Esophagus squamous epithelium (tissue), 5 donors: Measurements from ENCODE around the gene USP8. TPM values are rescaled to one million over a fixed set of nuclear protein-coding genes. Genes with fewer than 3 reads are reported as not detected.
"Not testable (repeated sequence)": the region's sequence is repeated elsewhere in the genome, so short reads cannot be mapped to it uniquely, and the experiment has no call there.

Experiments used
- DNase-seq: peaks from one replicate; lab custom pipeline; 2025; lab: John Stamatoyannopoulos, UW
- H3K27ac ChIP-seq, 4 donors: fragments of 200-600 bp; sonication (generic); one replicate each; pipeline ENCODE4 v1.5.1; 2016 to 2019; ENCODE audit warnings: mild to moderate bottlenecking in 1 of 4
- H3K27me3 ChIP-seq, 4 donors: fragments of 200-600 bp; sonication (generic); 1 replicate in 3 of 4; 2 replicates in 1 of 4; pipeline versions ENCODE4 v1.5.1 to v1.6.0; 2017 to 2021; ENCODE audit warnings: antibody characterized with exemption in 1 of 4
- H3K36me3 ChIP-seq, 3 donors: fragments of 200-600 bp; sonication (generic); one replicate each; pipeline ENCODE4 v1.5.1; 2016 to 2019
- H3K4me1 ChIP-seq, 3 donors: fragments of 200-600 bp; sonication (generic); one replicate each; pipeline ENCODE4 v1.5.1; 2017 to 2019
- H3K4me3 ChIP-seq, 4 donors: fragments of 200-600 bp; sonication (generic); 1 replicate in 3 of 4; 2 replicates in 1 of 4; pipeline ENCODE4 v1.5.1; 2016 to 2019; ENCODE audit warnings: mild to moderate bottlenecking in 2 of 4, moderate library complexity in 1 of 4
- H3K9me3 ChIP-seq, 3 donors: fragments of 200-600 bp; sonication (generic); one replicate each; pipeline ENCODE4 v1.5.1; 2016 to 2019
- POLR2A ChIP-seq, 4 donors: fragments of 450-650 bp; IDR thresholded peaks; one replicate each; pipeline ENCODE4 v1.6.1; 2017; ENCODE audit warnings: antibody characterized with exemption in 4 of 4, mild to moderate bottlenecking in 4 of 4, moderate library complexity in 3 of 4
- WGBS, 2 donors: methylation state at CpG; one replicate each; pipeline ENCODE4 v1.1.5; 2018; 5-methylcytosine and 5-hydroxymethylcytosine counted together
- intact Hi-C: fragments of 100-400 bp; cut with DNase I; formaldehyde crosslinking; loops from one replicate; pipeline ENCODE4 v1.15.0; 2022
- total RNA-seq, 4 donors: library from RNA; depleted of rRNA; stranded (reverse); fragments of >200 nt; gene quantifications; one replicate each; pipeline ENCODE4 v1.1.0, GENCODE V29; 2016
- TF ChIP-seq, protein P1 (sequence below), 6 experiments: fragments of 450-650 bp in 4 of 6; fragments of 200-600 bp in 2 of 6; sonication (generic) in 2 of 6; IDR thresholded peaks; one replicate each; pipeline ENCODE4 v1.5.1; 2016 to 2019; ENCODE audit warnings: antibody characterized with exemption in 6 of 6, mild to moderate bottlenecking in 4 of 6, moderate library complexity in 4 of 6
- donor health status: DM: yes; HTN: yes; CAD: no.

USP8 gene
- total RNA-seq, 4 donors from 2014 or later = 32.3 to 48.1 (median 43.8) TPM

GRCh38 chr15:50484781-50485180, 60.6 kb downstream of the USP8 start:
- no peak for TF ChIP-seq POLR2A (IDR thresholded peaks at IDR 0.05)
- TF ChIP-seq, protein P1, sequence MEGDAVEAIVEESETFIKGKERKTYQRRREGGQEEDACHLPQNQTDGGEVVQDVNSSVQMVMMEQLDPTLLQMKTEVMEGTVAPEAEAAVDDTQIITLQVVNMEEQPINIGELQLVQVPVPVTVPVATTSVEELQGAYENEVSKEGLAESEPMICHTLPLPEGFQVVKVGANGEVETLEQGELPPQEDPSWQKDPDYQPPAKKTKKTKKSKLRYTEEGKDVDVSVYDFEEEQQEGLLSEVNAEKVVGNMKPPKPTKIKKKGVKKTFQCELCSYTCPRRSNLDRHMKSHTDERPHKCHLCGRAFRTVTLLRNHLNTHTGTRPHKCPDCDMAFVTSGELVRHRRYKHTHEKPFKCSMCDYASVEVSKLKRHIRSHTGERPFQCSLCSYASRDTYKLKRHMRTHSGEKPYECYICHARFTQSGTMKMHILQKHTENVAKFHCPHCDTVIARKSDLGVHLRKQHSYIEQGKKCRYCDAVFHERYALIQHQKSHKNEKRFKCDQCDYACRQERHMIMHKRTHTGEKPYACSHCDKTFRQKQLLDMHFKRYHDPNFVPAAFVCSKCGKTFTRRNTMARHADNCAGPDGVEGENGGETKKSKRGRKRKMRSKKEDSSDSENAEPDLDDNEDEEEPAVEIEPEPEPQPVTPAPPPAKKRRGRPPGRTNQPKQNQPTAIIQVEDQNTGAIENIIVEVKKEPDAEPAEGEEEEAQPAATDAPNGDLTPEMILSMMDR (IDR thresholded peaks at IDR 0.05) = no peak
- no peaks in the 10 kb centered on the region for H3K9me3 ChIP-seq
- H3K27ac ChIP-seq = no peak overlapping the region
- peaks cover 0 to 97% (median 0%) of the 10 kb centered on the region in 3 donors for H3K36me3 ChIP-seq
- H3K27me3 ChIP-seq = no peaks in the 10 kb centered on the region
- WGBS, 2 donors = 73 to 96% methylated on average over 1 of the region's 1 CpG
- intact Hi-C loops = no loop called here
- H3K4me1 ChIP-seq = no peaks in the 10 kb centered on the region
- H3K4me3 ChIP-seq = no peak overlapping the region
- DNase-seq = no peak

- H3K4me3 ChIP-seq = no peak overlapping the region
- no peaks in the 10 kb centered on the region for H3K27me3 ChIP-seq
- intact Hi-C loops = no loop called here
- no peaks in the 10 kb centered on the region for H3K4me1 ChIP-seq
- no peaks in the 10 kb centered on the region for H3K9me3 ChIP-seq
- WGBS, 2 donors = 80 to 95% methylated on average over 3 of the region's 3 CpGs
- TF ChIP-seq POLR2A (IDR thresholded peaks at IDR 0.05) = no peak
- TF ChIP-seq, protein P1 (IDR thresholded peaks at IDR 0.05) = no peak
- DNase-seq = no peak
- no peak overlapping the region for H3K27ac ChIP-seq
- H3K36me3 ChIP-seq = peaks cover 0 to 97% (median 2%) of the 10 kb centered on the region in 3 donors
Observed at GRCh38 chr15:50485389-50485788, 61.2 kb downstream of the USP8 start.

DNA sequence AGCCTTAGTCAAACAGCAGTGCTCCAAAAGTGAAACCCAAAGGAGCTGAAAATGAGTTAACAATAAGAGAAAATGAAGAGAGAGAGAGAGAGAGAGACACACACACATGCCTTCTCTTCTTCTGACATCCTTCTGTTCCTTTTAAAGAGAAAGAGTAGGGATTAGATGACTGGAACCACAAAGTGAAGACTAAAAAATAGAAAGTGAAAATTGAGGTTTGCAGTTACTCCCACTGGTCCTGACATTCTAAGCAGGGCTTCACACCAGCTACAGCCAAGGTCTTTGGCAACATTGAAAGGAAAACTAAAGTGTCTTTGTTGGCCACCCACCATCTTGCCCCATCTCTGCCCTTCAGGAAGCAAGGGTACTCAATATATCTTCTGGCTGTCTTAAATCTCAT, 63.1 kb downstream of the USP8 start:
- no peak for DNase-seq
- Histone ChIP-seq H3K4me3 (no peak overlapping the region), H3K36me3 (peaks cover 8 to 97% (median 16%) of the 10 kb centered on the region in 3 donors), H3K27ac (no peak overlapping the region), H3K27me3 (no peaks in the 10 kb centered on the region), H3K4me1 (no peaks in the 10 kb centered on the region), H3K9me3 (no peaks in the 10 kb centered on the region)
- intact Hi-C loops = no loop called here
- TF ChIP-seq, protein P1 (IDR thresholded peaks at IDR 0.05) = no peak
- no peak for TF ChIP-seq POLR2A (IDR thresholded peaks at IDR 0.05)

DNA sequence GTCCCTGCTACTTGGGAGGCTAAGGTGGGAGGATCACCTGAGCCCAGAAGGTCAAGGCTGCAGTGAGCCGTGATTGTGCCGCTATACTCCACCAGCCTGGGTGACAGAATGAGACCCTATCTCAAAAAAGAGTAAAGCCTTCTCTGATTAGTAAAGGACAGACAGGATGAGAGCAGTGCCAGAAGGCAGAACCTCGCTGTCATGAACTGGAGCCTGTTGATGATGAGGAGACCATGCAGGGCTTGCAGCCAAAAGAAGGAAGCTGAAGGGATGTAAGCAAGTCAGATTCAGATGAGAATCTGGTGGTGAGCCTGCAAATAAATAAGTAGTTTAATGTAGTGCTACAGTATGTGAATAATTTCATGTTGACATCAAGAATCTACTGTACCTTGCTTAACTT, 69.4 kb downstream of the USP8 start:
- intact Hi-C loops = no loop called here
- H3K4me3 ChIP-seq = no peak overlapping the region
- DNase-seq = no peak
- no peaks in the 10 kb centered on the region for H3K27me3 ChIP-seq
- no peaks in the 10 kb centered on the region for H3K9me3 ChIP-seq
- WGBS, 2 donors = 94% methylated on average over 3 of the region's 3 CpGs
- no peak for TF ChIP-seq POLR2A (IDR thresholded peaks at IDR 0.05)
- TF ChIP-seq, protein P1 (IDR thresholded peaks at IDR 0.05) = no peak
- H3K4me1 ChIP-seq = no peaks in the 10 kb centered on the region
- H3K36me3 ChIP-seq = peaks cover 12 to 99% (median 39%) of the 10 kb centered on the region in 3 donors
- H3K27ac ChIP-seq = no peak overlapping the region

DNA sequence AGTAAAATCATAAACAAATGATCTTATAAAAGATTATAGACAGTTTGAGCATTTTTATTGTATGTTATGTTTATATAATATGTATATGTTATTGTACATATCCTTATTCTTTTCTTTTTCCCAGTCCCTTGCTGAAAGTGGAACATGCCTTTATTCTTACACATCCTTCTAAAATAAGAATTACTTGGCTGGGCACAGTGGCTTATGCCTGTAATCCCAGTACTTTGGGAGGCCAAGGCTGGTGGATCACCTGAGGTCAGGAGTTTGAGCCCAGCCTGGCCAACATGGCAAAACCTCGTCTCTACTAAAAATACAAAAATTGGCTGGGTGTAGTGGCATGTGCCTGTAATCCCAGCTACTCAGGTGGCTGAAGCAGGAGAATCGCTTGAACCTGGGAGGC, 70.3 kb downstream of the USP8 start:
- H3K27me3 ChIP-seq, intact Hi-C loops, DNase-seq, H3K9me3 ChIP-seq, H3K4me3 ChIP-seq, H3K4me1 ChIP-seq, H3K27ac ChIP-seq: not testable (repeated sequence)
- H3K36me3 ChIP-seq = peaks cover 12 to 100% (median 39%) of the 10 kb centered on the region in 3 donors
- WGBS, 2 donors = 83% methylated on average over 2 of the region's 2 CpGs; no CpG with 5 or more reads in 1 of the 2 donors

DNA sequence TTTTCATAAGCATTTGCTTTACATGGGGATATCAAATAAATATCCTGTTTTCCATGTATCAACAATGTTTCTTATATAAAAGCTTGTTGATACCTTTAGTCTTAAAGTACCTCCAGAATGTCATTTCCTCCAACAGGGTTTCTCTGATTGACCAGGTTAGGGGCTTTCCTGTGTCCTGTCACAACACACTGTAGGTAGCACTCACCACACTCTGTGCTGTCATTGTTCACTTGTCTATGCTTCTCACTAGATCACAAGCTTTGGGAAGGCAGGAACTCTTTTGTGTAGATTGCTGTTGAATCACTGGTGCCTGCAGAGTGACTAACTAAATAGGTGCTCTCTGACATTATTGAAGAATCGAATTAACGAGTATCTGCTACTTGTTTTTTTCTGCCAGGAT, 72.5 kb downstream of the USP8 start:
- no peak overlapping the region for H3K27ac ChIP-seq
- H3K9me3 ChIP-seq = no peaks in the 10 kb centered on the region
- no peaks in the 10 kb centered on the region for H3K4me1 ChIP-seq
- DNase-seq = no peak
- intact Hi-C loops = no loop called here
- no peak overlapping the region for H3K4me3 ChIP-seq
- H3K27me3 ChIP-seq = no peaks in the 10 kb centered on the region
- 88 to 100% methylated on average over 2 of the region's 2 CpGs for WGBS, 2 donors
- TF ChIP-seq, protein P1 (IDR thresholded peaks at IDR 0.05) = no peak
- TF ChIP-seq POLR2A (IDR thresholded peaks at IDR 0.05) = no peak
- H3K36me3 ChIP-seq = peaks cover 4 to 100% (median 30%) of the 10 kb centered on the region in 3 donors
